ENCODE measurements around the gene MYO1D.
"Not testable (repeated sequence)": the region's sequence is repeated elsewhere in the genome, so short reads cannot be mapped to it uniquely, and the experiment has no call there.

Gene MYO1D

DNA sequence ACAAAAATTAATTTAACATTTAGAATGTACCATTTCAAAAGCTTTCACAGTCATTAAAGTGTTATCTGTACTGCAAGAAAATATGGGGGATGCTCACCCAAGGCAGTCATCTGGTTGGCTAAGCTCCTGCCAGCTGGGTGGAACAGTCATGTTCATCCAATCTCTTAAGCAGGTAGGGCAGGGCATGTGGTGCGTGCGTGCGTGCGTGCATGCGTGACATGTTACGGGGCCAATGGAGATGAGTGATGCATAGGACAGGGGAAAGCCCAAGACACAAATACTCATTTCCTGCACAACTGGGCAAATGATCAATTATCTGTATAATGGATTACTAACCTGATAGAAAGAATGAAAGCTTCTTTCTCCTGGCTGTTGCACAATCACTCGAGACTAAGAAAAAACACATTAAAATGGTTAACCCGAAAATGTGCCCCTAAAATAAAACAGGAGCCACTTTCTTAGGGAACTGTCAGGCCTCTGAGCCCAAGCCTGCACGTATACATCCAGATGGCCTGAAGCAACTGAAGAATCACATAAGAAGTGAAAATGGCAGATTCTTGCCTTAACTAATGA is 104.4 kb downstream of the MYO1D start:
- DNase-seq: no peak

- DNase-seq: no peak
These were observed 105.5 kb downstream of the MYO1D start for GRCh38 chr17:32771396-32771795.

DNA sequence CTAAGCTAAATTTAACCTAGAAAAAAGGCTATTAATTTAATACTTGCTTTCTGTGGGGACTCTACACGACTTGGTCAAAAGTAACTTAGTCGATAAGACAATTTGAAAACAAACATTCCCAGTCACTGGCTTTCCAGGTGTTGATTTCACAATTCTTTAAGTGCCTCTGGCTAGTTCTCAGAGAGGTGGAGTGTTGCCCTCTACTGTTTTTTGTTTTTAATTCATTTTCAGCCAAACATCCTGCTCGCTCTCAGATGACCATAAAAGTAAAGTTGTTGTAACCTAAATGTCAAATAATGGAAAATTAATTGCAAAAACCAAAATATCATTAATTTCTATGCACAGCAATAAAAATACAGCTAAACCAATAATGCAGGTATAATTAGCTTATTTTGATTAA is 107.1 kb downstream of the MYO1D start:
- DNase-seq: no peak

- no peak for DNase-seq
These were observed 113.0 kb downstream of the MYO1D start for GRCh38 chr17:32763855-32764439.

DNA sequence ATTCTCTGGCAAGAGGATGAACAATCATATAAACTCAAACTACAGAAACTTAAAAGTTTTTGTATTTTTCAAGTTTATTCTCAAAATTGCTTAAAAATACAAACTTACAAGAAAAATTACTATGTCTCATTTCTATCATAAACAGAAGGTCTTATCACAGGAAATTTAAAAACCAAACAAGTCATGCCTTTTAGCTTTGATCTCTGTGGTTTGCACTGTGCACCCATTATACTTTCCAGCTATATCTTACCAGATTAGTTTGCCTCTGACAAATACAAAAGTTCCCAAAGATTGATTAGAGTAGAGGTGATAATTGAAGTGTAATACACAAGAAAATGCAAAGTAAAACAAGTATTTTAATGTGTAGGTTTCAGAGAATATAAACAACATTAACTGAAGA is 117.4 kb downstream of the MYO1D start:
- DNase-seq: no peak

DNA sequence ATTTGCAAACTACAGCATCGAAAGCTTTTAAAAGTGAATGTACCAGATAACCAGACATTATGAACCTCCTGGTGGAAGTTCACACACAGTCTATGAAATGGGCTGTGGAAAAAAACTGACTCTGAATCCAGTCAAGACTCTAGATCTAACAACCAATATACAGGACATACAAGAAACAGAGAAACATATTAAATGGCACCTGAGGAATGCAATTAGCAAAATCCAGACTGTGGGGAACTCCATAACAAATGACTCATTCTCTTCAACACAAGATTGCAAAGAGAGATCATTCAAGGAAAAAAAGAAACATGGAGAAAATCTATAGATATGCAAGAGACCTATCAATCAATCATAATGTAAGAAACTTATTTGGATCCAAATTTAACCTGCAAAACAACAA is 119.0 kb downstream of the MYO1D start:
- DNase-seq: no peak

DNA sequence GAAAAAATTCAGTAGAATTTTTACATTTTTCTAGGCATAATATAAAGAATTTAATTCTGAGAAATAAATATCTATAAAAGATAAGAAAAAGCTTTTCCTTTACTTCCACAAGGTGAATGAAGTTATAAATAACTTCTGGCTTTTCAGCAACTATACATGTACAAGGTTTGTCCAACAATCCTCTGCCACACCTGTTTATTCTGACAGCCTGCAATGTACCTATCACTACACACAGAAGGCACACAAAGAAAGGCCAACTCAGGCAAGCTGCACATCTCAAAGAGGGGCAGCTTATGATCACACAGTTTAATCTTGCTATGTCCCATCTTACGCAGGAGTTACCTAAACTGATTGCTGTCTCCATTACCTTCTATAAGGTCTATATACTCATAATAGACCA is 120.2 kb downstream of the MYO1D start:
- DNase-seq: no peak

DNA sequence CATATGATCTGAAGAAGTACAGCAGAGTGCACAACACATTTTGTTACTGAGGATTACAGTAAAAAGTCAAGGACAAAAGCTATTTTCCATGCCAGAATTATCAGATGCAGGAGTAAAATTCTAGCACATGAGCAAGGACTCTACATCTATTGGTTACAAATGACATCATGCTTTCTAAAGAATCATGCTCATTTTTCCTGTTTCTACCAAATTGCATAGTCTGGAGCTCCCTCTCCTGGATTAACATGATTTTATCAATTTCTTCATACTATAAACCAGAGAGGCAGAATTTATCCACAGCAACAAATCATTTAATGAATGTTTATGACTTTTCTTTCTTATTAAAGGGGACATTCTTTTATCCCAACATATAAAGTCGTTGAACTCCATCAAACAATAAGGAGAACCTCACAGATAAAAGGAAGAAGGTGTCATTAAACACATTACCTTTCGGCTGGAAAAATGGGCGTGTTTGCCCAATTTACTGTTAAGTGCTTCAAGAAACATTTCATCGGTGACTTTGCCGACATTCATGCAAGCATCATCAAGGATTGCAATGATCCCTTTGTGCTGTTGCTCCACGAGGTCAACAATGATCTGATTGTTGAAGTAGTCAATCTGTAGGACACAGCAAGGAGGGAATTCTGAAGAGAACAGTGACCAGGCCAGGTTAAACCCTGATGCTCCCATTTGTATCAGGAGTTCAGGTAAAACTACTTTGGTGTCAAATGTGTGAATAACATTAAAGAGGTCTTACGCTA is 121.7 kb downstream of the MYO1D start:
- DNase-seq: peak; percentile 67

DNA sequence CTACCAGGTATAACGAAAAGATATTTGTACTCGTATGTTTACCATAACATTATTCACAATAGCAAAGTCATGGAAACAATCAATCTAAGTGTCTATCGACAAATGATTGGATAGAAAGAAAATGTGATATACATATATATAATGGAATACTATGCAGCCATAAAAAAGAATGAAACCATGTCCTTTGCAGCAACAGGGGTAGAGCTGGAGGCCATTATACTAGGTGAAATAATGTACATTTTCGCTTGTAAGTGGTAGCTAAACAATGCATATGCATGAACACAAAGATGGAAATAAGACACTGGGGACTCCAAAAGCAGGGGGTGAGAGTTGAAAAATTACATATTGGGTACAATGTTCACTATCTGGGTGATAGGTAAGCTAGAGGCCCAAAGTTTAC is 124.0 kb downstream of the MYO1D start:
- no peak for DNase-seq

DNA sequence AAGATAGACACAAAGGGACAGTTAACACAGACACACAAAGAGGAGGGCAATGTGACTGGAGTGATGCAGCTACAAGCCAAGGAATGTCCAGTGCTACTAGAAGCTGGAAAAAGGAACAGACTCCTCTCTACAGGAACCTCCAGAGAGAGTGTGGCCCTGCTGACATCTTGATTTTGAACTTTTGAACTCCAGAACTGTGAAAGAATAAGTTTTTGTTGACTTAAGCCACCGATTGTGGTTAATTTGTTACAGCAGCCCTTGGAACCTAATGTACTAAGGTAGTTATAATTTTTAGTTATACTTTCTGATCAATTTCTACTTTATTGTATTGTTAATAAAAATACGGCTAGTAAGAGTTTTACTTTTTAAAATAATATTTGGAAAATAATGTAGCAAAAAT is 129.1 kb downstream of the MYO1D start:
- no peak for DNase-seq

DNA sequence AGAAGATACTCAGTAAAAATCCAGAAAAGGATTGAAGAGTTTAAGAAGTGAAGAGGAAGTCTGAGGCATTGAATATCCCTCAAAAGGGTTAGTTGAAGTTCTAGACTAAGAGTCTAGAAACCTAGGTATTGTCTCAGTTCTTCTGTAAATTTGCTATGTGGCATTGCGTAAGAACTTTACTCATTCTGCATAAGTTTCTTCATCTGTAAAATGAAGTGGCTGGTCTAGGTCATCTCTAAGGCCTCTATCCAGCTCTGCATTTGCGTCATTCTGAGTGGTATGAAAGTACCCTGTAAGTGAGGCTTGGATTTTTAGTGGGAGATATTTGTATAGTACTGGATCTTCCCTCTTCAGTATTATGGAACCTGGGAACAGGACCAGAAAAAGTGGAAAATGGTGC is 130.2 kb downstream of the MYO1D start:
- no peak for DNase-seq

- no peak for DNase-seq
These were observed 130.6 kb downstream of the MYO1D start for GRCh38 chr17:32746280-32746679.

DNA sequence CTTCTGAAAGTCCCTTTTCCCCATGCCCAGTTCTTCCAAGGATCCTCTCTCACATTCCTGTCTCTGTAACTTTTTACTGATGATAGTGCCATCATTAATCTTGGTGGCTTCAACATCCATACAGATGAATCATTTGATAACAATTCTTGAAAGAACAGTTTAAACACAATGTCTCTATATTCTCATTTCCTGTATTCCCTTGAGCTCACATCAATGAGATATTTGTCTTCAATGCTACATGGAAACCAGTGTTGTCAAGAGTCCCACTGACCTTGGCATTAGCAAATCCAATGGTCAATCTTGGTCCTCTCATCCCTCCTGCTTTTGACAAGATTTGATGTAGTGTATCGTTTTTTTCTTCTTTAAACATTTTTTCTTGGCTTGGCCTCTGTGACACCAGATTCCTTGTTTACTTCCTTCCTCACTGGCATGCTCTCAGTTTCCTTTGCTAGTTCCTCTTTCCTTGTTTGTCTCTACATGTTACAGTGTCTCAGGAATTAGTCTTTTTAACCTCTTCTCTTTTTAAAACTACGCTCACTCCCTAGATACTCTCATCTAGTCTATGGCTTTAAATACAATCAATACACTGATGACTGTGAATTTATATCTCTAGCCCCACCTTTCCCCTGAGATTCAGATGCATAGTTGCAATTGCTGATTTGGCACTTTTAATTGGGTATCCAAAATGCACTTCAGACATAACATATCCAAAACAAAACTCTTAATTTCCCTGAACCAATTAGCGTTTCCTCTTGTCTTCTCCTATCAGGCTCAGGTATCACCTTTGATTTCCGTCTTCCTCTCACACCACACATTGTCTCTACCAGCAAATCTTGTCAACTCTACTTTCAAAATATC is 134.0 kb downstream of the MYO1D start:
- no peak for DNase-seq

DNA sequence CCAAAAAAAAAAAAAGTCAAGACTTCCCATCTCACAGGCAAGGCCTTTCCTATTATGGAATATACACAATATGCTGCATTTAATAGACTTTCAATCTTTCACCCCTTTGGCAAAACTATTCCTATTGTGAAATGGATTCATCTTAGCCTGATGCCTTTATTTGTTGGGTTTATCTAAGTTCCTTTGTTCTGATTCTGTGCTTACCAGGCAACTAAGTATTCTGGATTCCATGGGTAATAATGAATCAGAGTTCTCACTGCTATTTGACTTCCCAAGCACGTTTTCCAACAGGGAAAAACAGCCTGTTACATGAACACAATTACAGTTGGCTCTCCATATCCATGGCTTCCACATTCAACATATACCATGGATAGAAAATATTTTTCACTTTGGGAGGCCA is 135.5 kb downstream of the MYO1D start:
- DNase-seq: no peak

DNA sequence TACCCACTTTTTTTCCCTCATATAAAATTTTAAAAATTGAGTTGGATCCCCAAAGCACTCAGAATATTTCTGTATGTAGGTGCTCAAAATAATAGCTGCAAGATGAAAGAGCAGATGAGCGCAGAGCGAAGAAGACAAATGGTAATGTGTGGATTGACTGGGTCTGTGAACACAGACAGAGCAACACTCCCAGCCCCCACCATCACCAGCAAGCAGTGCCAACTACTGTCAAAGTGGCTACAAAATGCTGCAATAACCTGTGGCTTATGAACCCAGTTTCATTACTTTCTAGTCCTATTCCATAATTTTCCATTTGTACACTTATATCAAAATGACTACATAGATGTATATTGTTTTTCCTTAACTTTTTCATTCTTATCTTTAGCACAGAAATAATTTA is 137.2 kb downstream of the MYO1D start:
- DNase-seq: no peak

DNA sequence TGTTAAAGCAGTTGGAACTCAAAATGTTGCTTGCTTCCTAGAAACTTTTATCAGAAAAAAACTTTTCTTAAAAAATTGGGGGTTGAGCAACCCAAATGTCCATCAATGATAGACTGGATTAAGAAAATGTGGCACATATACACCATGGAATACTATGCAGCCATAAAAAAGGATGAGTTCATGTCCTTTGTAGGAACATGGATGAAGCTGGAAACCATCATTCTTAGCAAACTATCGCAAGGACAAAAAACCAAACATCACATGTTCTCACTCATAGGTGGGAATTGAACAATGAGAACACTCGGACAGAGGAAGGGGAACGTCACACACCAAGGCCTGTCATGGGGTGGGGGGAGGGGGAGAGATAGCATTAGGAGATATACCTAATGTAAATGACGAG is 137.8 kb downstream of the MYO1D start:
- DNase-seq: not testable (repeated sequence)

DNA sequence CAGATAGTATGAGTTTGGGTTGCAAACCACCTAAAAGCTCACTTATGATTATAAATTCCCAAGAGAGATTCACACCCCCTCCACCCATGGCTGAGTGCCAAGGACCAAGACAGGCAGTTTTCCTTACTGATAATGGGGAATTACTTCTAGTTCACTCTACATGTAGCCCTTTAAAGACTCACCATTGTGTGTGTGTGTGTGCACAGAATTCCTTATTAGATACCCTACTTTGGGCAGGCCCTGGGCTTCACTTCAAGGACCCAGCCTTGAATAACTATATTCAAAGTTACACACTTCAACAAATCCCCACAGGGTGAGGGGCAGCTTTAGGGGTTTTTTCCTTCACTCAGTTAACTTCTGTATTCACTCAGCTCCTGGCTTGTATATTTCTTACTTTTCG is 143.5 kb downstream of the MYO1D start:
- no peak for DNase-seq

DNA sequence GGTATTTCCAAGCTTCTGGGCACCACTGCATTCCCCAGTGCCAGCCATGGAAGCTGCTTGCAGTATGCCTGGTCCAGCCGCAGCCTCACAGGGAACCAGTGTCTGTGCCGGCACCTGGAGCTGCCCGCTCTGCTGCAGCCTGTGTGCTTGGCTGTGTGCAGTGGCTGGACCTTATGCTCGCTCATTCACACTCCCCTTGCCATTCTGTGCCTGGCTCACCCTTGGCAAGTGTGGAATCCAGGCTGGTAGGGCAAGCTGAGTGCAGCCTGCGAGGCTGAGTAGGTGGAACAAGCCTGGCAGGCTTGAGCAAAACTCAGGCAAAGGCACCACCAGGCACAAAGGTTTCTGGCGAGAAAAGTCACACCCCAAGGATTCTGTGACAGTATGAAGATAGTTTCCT is 144.0 kb downstream of the MYO1D start:
- no peak for DNase-seq

DNA sequence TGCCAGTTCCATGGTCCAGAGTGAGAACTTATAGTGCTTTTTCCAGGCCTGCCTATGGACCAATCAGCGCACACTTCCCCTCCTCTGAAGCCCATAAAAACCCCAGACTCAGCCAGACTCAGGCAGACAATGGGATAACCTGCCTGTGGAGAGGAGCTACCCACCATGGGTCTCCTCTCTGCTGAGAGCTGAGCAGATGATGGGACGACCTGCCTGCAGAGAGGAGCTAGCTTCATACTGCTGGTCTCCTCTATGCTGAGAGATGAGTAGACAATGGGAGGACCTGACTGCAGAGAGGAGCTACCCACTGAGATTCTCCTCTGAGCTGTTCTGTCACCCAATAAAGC is 144.7 kb downstream of the MYO1D start:
- no peak for DNase-seq

GRCh38 chr17:32731556-32732295 is 145.2 kb downstream of the MYO1D start:
- no peak for DNase-seq

DNA sequence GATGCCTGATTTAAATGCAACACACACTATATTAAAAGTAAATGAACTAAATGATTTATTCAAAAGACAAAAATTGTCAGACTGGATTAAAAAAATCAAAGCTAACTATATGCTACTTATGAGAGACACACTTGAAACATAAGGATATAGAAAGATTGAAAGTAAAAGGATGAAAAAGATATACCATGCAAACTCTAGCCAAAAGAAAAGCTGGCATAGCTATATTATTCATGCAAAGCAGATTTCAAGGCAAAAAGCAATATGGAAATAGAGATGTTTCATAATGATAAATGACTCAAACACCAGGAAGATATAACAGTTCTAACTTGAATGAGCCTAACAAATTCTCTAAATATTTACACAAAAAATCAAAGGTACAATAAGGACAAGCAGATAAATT is 149.2 kb downstream of the MYO1D start:
- DNase-seq: no peak

DNA sequence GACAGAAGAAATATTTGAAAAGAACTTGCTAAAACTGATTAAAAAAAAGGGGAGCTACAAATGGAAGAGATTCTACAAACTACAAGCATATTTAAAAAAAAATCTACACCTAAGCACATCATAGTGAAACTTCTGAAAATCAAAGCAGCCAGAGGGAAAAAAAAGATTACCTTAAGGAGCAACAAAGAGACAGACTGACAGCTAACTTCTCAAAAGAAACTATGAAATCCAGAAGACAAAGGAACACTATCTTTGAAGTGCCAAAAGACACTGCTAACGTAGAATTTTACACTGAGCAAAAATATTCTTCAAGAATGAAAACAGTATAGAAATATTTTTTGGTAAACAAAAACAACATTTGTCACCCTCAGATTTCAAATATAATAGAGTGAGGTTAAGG is 151.2 kb downstream of the MYO1D start:
- DNase-seq: no peak

DNA sequence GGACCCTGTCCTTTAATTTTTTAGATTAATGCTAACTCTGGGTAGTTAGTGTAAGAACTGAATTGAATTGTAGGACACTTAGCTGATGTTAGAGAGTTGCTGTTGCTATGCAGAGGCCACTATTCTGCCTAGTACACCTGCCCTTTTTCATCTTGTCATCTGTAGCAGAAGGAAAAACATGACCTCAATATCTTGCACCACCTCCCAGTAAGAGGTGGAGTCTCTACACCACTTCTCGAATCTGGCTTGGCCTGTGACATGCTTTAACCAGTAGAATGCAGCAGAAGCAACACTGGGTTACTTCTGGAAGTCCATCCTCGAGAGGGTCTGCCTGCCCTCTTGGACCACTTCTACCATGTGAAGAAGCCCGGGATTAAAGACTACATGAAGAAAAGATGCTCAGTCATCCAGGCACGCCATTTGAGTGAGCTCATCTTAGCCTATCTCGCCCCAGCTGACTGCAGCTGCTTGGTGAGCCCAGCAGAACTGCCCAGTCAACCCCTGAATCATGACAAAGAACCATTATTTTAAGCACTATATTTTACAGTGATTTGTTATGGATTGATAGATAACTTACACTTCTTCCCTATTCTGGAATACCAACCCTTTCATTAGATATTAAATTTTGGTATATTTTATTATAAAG is 153.5 kb downstream of the MYO1D start:
- DNase-seq: no peak

All from DMS 273 treated with DMSO at 0.1 percent for 48 hours (cell line).